GM12874 (cell line): ENCODE measurements around the gene NCAM2.

ENCODE experiments used
- TF ChIP-seq, protein P1 (sequence below): IDR thresholded peaks from 2 replicates; pipeline ENCODE4 v1.5.1; 2011; ENCODE audit warnings: low read depth, mild to moderate bottlenecking, control low read depth, low read length, moderate library complexity; ENCODE audit not compliant: insufficient read depth

The NCAM2 gene

DNA sequence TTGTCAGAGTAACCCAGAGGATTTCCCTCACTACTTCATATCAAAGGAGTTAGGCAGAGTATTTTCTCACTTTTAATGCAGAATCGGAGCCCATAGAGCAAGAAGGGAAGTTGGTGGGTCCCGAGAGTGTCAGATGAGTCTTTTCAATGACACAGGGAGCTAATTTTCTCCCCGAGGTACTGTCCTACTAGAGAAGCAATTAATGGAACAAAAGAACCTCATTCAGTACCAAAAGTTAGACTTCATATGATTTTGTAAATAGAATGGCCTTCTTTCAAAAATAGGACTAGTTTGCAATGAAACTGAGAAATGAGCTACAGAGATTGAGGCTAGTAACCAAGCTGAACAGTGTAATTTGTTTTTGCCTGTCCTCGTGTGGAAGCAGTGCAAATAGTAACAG lies 3.9 kb downstream of the NCAM2 start:
- TF ChIP-seq, protein P1, sequence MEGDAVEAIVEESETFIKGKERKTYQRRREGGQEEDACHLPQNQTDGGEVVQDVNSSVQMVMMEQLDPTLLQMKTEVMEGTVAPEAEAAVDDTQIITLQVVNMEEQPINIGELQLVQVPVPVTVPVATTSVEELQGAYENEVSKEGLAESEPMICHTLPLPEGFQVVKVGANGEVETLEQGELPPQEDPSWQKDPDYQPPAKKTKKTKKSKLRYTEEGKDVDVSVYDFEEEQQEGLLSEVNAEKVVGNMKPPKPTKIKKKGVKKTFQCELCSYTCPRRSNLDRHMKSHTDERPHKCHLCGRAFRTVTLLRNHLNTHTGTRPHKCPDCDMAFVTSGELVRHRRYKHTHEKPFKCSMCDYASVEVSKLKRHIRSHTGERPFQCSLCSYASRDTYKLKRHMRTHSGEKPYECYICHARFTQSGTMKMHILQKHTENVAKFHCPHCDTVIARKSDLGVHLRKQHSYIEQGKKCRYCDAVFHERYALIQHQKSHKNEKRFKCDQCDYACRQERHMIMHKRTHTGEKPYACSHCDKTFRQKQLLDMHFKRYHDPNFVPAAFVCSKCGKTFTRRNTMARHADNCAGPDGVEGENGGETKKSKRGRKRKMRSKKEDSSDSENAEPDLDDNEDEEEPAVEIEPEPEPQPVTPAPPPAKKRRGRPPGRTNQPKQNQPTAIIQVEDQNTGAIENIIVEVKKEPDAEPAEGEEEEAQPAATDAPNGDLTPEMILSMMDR, result no peak

DNA sequence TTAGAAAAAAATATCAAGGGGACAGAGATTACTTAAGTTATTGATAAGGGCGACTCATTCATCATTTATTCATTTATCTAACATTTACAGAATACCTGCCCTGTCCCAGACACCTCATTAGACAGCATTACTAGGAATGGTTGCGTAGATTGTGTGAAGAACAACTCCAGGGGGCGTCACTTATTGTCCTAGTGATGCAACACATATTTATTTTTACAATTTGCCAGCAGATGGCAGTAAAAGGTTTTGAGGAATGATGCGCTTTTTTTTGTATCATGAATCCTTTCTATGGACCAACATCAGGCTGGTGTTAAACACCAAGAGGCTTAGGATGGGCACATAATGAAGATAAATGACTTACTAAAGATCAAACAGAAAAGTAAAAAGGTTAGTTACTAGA lies 5.5 kb downstream of the NCAM2 start:
- TF ChIP-seq, protein P1, result 0 out of 2 replicates have a peak, but pooled peaks have one; percentile 7

DNA sequence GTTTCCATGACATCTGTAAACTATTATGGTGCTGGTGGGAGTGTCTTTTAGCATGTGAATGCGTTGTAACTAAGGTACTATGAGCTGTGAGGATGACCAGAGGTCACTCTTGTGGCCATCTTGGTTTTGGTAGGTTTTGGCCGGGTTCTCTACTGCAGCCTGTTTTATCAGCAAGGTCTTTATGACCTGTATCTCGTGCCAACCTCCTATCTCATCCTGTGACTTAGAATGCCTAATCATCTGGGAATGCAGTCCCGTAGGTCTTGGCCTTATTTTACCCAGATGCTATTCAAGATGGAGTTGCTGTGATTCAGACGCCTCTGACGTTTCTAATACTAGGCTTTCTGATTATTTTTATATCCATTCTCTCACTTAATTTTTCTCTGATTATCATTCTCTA lies 9.4 kb downstream of the NCAM2 start:
- TF ChIP-seq, protein P1, result no peak

DNA sequence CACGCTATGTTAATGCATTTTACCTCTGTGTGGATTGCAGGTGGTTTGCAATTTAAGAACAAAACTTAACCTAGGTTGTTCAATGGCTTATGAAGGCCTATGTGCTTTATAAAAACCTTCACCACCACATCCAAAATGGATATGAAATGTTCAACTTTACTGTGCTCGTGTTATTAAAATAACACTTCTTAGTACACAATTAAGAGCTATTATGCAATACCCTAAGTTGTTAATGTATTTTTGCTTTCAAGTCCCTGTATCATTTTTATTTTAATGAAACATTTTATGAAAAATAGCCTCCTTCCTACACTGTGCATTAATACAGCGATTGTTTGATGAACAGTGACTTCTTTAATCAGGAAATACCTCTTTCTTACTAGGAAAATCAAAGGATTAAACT lies 12.0 kb downstream of the NCAM2 start:
- TF ChIP-seq, protein P1, result no peak

DNA sequence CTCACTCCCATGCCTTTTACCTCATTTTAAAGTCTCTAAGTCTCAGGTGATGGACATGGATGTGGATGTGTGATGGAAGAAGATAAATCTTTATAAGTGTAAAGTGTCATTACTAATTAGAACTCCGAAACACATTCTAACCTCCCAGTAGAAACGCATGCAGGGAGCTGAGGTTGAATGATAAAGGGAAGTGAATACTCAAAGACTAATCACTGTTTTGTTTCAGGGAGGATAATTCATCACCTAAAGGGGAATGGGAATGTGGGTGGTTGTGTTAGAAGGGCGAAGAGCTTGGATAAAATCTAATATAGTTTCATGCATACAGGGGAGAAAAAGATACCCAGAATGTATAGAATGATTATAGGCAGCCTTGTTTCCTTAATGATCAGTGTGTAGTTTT lies 12.5 kb downstream of the NCAM2 start:
- TF ChIP-seq, protein P1, result no peak

DNA sequence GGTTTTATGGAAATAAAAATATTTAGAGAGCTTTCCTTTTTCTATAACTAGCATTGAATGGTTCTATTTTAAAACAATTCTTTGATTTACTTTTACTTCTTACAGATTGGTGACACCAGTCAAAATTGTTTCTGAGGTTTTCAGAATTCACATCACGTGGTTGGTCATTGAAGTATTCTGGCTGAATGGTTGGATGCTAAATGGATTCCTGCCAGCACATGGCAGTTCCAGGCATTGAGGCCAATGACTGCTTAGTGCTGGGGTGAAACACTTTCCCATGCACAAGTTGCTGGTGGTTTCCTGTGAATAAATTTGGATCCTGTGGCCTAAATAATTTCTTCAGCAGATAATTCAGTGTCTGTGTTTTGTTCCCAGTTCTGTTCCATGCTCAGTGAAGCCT lies 20.6 kb downstream of the NCAM2 start:
- TF ChIP-seq, protein P1, result no peak

DNA sequence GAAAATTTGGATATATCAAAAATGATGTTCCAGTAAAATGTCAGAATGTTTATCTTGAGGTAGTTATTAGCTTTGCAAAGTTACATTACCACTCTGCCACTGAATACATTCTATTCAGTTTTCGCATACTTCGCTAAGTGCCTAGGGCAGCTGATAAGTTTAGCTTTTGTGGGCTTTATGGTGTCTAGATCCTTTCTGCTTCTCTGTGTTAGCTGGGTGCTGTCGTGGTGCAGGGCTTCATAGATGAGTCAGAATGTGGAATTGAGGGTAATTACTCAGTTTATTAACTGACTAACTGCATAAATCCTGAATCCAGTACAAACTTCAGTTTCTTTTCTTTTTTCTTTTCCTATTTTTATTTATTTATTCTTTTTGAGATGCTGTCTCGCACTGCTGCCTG lies 21.5 kb downstream of the NCAM2 start:
- TF ChIP-seq, protein P1, result no peak

DNA sequence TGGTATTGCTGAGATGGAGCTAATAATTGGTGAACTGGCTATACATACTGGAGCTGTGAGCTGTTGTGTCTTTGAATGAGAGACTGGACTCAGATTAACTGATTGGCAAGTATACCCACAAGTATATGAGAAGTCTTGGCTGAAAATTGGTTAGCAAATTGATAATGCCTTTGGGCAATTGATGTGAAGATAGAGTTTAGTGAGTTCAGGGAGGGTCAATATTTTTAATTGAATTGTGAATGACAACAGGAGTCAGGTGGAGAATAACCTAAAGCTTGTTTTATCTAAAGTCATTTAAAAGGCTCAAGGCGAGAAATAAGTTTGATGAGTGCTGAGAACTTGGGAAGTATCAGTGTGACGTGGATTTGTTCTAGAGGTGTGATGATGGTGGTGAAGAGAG lies 27.5 kb downstream of the NCAM2 start:
- TF ChIP-seq, protein P1, result no peak
